ENCODE measurements around the gene CHCHD6.

GRCh38 chr3:126938520-126939337 is 234.7 kb downstream of the CHCHD6 start:
- no peak for TF ChIP-seq POLR2A (IDR thresholded peaks at IDR 0.05)
- no peak for TF ChIP-seq CTCF (IDR thresholded peaks at IDR 0.05)

All from right lobe of liver (tissue), 4 donors.